ENCODE measurements around the gene CPSF4L.
"Not testable (repeated sequence)": the region's sequence is repeated elsewhere in the genome, so short reads cannot be mapped to it uniquely, and the experiment has no call there.

Gene CPSF4L

GRCh38 chr17:73267648-73268537, 6.2 kb upstream of the CPSF4L start:
- no peak for DNase-seq

GRCh38 chr17:73266796-73267195, 5.1 kb upstream of the CPSF4L start:
- DNase-seq = no peak

- no peak for DNase-seq
Measured at GRCh38 chr17:73265646-73266640, 4.3 kb upstream of the CPSF4L start.

GRCh38 chr17:73264448-73264847, 2.8 kb upstream of the CPSF4L start:
- DNase-seq = not testable (repeated sequence)

GRCh38 chr17:73262676-73263642, 1.3 kb upstream of the CPSF4L start:
- DNase-seq = no peak

- DNase-seq = no peak
Measured at GRCh38 chr17:73261952-73262675, 434 bp upstream of the CPSF4L start.

GRCh38 chr17:73257516-73257915, 4.2 kb downstream of the CPSF4L start:
- DNase-seq = no peak

GRCh38 chr17:73256220-73256619, 5.5 kb downstream of the CPSF4L start:
- no peak for DNase-seq

- no peak for DNase-seq
Measured at GRCh38 chr17:73255671-73256181, 6.0 kb downstream of the CPSF4L start.

- DNase-seq = no peak
Measured at GRCh38 chr17:73251871-73252270, 9.8 kb downstream of the CPSF4L start.

- DNase-seq = no peak
Measured at GRCh38 chr17:73250851-73251640, 10.6 kb downstream of the CPSF4L start.

- no peak for DNase-seq
Measured at GRCh38 chr17:73249700-73250099, 12.0 kb downstream of the CPSF4L start.

GRCh38 chr17:73248532-73248931, 13.1 kb downstream of the CPSF4L start:
- no peak for DNase-seq

GRCh38 chr17:73247726-73248125, 14.0 kb downstream of the CPSF4L start:
- no peak for DNase-seq

- no peak for DNase-seq
Measured at GRCh38 chr17:73240561-73240960, 21.1 kb downstream of the CPSF4L start.

GRCh38 chr17:73237714-73238113, 24.0 kb downstream of the CPSF4L start:
- no peak for DNase-seq

GRCh38 chr17:73234736-73235135, 26.9 kb downstream of the CPSF4L start:
- no peak for DNase-seq

- DNase-seq = no peak
Measured at GRCh38 chr17:73232587-73233373, 28.9 kb downstream of the CPSF4L start.

- DNase-seq = peak; percentile 92
Measured at GRCh38 chr17:73231841-73232586, 29.7 kb downstream of the CPSF4L start.
